ENCODE measurements around the gene UQCRC2.
"Not testable (repeated sequence)": the region's sequence is repeated elsewhere in the genome, so short reads cannot be mapped to it uniquely, and the experiment has no call there.

Gene UQCRC2

GRCh38 chr16:22012241-22012640 is 59.1 kb downstream of the UQCRC2 start:
- no peak for DNase-seq

- no peak for DNase-seq
Measured at GRCh38 chr16:22013486-22013885, 60.3 kb downstream of the UQCRC2 start.

GRCh38 chr16:22014271-22014873 is 61.2 kb downstream of the UQCRC2 start:
- DNase-seq = no peak

GRCh38 chr16:22016927-22017326 is 63.8 kb downstream of the UQCRC2 start:
- no peak for DNase-seq

GRCh38 chr16:22018559-22018958 is 65.4 kb downstream of the UQCRC2 start:
- no peak for DNase-seq

- no peak for DNase-seq
Measured at GRCh38 chr16:22022151-22022550, 69.0 kb downstream of the UQCRC2 start.

- DNase-seq = no peak
Measured at GRCh38 chr16:22023505-22023904, 70.3 kb downstream of the UQCRC2 start.

GRCh38 chr16:22024785-22025184 is 71.6 kb downstream of the UQCRC2 start:
- not testable (repeated sequence) for DNase-seq

GRCh38 chr16:22027633-22028032 is 74.5 kb downstream of the UQCRC2 start:
- DNase-seq = no peak

GRCh38 chr16:22029632-22030031 is 76.5 kb downstream of the UQCRC2 start:
- no peak for DNase-seq

GRCh38 chr16:22030087-22030812 is 77.1 kb downstream of the UQCRC2 start:
- DNase-seq = no peak

- no peak for DNase-seq
Measured at GRCh38 chr16:22031483-22032083, 78.4 kb downstream of the UQCRC2 start.
